ENCODE results near the gene NTN4. TPM values are rescaled to one million over a fixed set of nuclear protein-coding genes. Genes with fewer than 3 reads are reported as not detected.

The NTN4 gene
- total RNA-seq, 1 experiment from 2014 or later, result 0.17 TPM

DNA sequence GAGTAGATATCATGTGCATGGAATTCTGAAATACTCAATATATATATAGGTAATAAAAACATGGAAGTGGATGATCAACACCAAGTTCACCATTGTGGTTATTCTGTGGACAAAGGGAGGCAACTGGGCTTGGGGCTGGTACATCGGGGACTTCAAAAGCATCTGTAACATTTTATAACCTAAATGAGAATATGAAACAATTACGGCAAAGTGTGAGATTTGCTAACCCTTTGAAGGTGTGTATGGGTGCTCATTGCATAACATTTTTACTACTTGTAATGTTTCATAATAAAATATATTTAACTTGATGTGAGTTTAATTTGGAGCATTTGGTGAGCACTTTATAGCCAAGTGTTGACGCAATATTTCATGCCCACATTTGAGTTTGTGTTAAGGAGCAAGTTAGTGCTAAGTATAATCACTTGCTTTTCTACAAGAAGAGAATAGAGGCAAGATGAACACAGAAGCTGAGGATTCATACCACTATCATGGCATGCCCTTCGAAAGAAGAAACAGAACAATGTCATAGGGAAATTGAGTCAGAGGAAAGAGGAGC, 109.3 kb downstream of the NTN4 start:
- Histone ChIP-seq H4K20me1 (ENCODE audit: control insufficient read depth, insufficient read depth, insufficient read length) (no peaks in the 10 kb centered on the region), H3K9ac (ENCODE audit: extremely low read depth, insufficient read length, low read length) (no peak overlapping the region), H3K4me2 (ENCODE audit: insufficient read depth, insufficient read length, low read length) (no peak overlapping the region), H3T11ph (ENCODE audit: low read length) (no peak overlapping the region), H3K79me1 (ENCODE audit: insufficient read depth, low read depth, low read length, poor library complexity, severe bottlenecking) (no peaks in the 10 kb centered on the region), H2BK20ac (ENCODE audit: low read depth, low read length, poor library complexity, severe bottlenecking) (no peak overlapping the region), H3K79me2 (ENCODE audit: insufficient read depth, low read length) (no peaks in the 10 kb centered on the region), H3K18ac (ENCODE audit: insufficient read length, low read depth, low read length) (no peak overlapping the region), H3K4me1 (ENCODE audit: insufficient read depth, low read length) (no peaks in the 10 kb centered on the region), H3K14ac (ENCODE audit: insufficient read depth, low read length) (no peak overlapping the region), H4K5ac (ENCODE audit: insufficient read length, low read depth, low read length) (no peak overlapping the region), H2AFZ (ENCODE audit: low read length) (no peak overlapping the region), H3K27me3 (ENCODE audit: insufficient read depth, low read length) (no peaks in the 10 kb centered on the region), H3K27ac (ENCODE audit: insufficient read length, low read depth, low read length) (no peak overlapping the region), H3K4ac (ENCODE audit: low read depth, low read length) (no peak overlapping the region), H3K56ac (ENCODE audit: insufficient read length, low read depth, low read length) (no peak overlapping the region), H3K23ac (ENCODE audit: insufficient read length, low read depth, low read length) (no peak overlapping the region), H2BK12ac (ENCODE audit: insufficient read length, low read depth, low read length) (no peak overlapping the region), H3K23me2 (ENCODE audit: insufficient read length, low read depth, low read length, poor library complexity, severe bottlenecking) (no peaks in the 10 kb centered on the region), H2BK15ac (ENCODE audit: low read depth, low read length) (no peak overlapping the region), H2BK120ac (ENCODE audit: low read depth, low read length, poor library complexity, severe bottlenecking) (no peak overlapping the region), H4K8ac (replicated peaks; ENCODE audit: insufficient read length, low read depth, low read length) (no peak overlapping the region), H2BK5ac (ENCODE audit: insufficient read length, low read length) (no peak overlapping the region), H4K91ac (ENCODE audit: insufficient read length, low read depth, low read length) (no peak overlapping the region), H2AK5ac (ENCODE audit: insufficient read length, low read length) (no peak overlapping the region), H3K9me3 (ENCODE audit: control insufficient read depth, low read depth, low read length) (no peaks in the 10 kb centered on the region)
- H3K27me3 Mint-ChIP-seq (ENCODE audit: low read depth), result no peaks in the 10 kb centered on the region
- WGBS (ENCODE audit: extremely low coverage, insufficient read length, low lambda C conversion rate), result no CpG with 5 or more reads among the region's 4 CpGs
- peaks cover 4 to 5% of the 10 kb centered on the region in 2 experiments; a peak in 2 of 5 replicates for H3K9me3 Mint-ChIP-seq
- DNase-seq, result no peak
- TF ChIP-seq, protein P1, sequence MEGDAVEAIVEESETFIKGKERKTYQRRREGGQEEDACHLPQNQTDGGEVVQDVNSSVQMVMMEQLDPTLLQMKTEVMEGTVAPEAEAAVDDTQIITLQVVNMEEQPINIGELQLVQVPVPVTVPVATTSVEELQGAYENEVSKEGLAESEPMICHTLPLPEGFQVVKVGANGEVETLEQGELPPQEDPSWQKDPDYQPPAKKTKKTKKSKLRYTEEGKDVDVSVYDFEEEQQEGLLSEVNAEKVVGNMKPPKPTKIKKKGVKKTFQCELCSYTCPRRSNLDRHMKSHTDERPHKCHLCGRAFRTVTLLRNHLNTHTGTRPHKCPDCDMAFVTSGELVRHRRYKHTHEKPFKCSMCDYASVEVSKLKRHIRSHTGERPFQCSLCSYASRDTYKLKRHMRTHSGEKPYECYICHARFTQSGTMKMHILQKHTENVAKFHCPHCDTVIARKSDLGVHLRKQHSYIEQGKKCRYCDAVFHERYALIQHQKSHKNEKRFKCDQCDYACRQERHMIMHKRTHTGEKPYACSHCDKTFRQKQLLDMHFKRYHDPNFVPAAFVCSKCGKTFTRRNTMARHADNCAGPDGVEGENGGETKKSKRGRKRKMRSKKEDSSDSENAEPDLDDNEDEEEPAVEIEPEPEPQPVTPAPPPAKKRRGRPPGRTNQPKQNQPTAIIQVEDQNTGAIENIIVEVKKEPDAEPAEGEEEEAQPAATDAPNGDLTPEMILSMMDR (conservative IDR thresholded peaks at IDR 0.05), result no peak
- peaks cover 2 to 7% (median 6%) of the 10 kb centered on the region in 3 experiments; a peak in 5 of 7 replicates for H3K36me3 Mint-ChIP-seq (ENCODE audit: insufficient read depth in 1 of 3, low read depth in 3 of 3)
- no peak overlapping the region for H3K27ac Mint-ChIP-seq
- no peak overlapping the region for H3K4me3 Mint-ChIP-seq
- H3K4me1 Mint-ChIP-seq, result no peaks in the 10 kb centered on the region
